ENCODE measurements around the gene PTPN7.
"Not testable (repeated sequence)": the region's sequence is repeated elsewhere in the genome, so short reads cannot be mapped to it uniquely, and the experiment has no call there.

The PTPN7 gene

DNA sequence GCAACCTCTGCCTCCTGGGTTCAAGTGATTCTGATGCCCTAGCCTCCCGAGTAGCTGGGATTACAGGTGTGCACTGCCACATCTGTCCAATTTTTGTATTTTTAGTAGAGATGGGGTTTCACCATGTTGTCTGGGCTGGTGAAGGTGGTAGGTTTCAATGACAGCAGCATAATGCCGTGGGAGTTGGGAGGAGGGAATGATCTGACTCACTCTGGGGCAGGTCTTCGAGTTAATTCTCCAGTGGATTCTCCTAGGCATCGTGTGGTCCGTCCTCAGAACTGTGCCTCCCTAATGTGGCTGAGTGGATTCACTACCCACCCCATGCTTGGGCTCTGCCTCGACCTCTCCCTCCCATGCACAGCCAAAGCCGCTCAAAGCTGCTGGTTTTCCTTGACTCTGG is 39.4 kb downstream of the PTPN7 start:
- H3K36me3 ChIP-seq (ENCODE audit: insufficient read depth, insufficient read length, low read length): no peaks in the 10 kb centered on the region
- TF ChIP-seq ZNF274 (IDR thresholded peaks at IDR 0.05; ENCODE audit: low read depth, low read length) (no peak), SUZ12 (IDR thresholded peaks at IDR 0.05; ENCODE audit: extremely low read depth, insufficient read depth, insufficient read length) (no peak)
- H3K9me3 ChIP-seq (ENCODE audit: insufficient read depth, low read length): no peaks in the 10 kb centered on the region
- no peak for DNase-seq (ENCODE audit: low read depth, low spot score)
- H3K4me1 ChIP-seq (ENCODE audit: insufficient read depth, insufficient read length): peaks cover 8% of the 10 kb centered on the region
- no peak overlapping the region for H3K9ac ChIP-seq (ENCODE audit: insufficient read length, low read depth)
- no peaks in the 10 kb centered on the region for H3K27me3 ChIP-seq (ENCODE audit: insufficient read depth, insufficient read length)
- H3K4me3 ChIP-seq (ENCODE audit: insufficient read length, low read depth): no peak overlapping the region

DNA sequence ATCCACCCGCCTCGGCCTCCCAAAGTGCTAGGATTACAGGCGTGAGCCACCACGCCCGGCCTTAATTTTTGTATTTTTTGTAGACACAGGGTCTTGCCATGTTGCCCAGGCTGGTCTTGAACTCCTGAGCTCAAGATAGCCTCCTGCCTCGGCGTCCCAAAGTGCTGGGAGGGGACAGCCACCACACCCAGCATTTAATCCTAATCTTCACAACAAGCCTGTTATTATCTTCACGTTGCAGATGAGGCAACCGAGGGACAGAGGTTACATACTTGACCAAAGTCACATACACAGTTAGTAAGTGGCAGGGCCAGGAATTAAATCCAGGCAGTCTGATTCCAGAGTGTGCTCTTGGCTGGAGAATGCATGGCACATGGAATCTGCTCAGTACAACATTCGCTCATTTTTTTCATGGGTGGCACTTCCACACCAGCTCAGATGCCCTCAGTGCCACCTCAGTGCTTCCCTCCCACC is 42.5 kb downstream of the PTPN7 start:
- H3K27me3 ChIP-seq (ENCODE audit: insufficient read depth, insufficient read length): no peaks in the 10 kb centered on the region
- H3K36me3 ChIP-seq (ENCODE audit: insufficient read depth, insufficient read length, low read length): no peaks in the 10 kb centered on the region
- no peak overlapping the region for H3K9ac ChIP-seq (ENCODE audit: insufficient read length, low read depth)
- H3K4me1 ChIP-seq (ENCODE audit: insufficient read depth, insufficient read length): peaks cover 4% of the 10 kb centered on the region
- no peak for TF ChIP-seq ZNF274 (IDR thresholded peaks at IDR 0.05; ENCODE audit: low read depth, low read length)
- no peak for TF ChIP-seq YY1 (IDR thresholded peaks at IDR 0.05; ENCODE audit: insufficient read depth, insufficient read length)
- TF ChIP-seq SUZ12 (IDR thresholded peaks at IDR 0.05; ENCODE audit: extremely low read depth, insufficient read depth, insufficient read length): no peak
- H3K4me3 ChIP-seq (ENCODE audit: insufficient read length, low read depth): no peak overlapping the region
- no peaks in the 10 kb centered on the region for H3K9me3 ChIP-seq (ENCODE audit: insufficient read depth, low read length)
- no peak for DNase-seq (ENCODE audit: low read depth, low spot score)

GRCh38 chr1:202116287-202116686 is 44.1 kb downstream of the PTPN7 start:
- no peaks in the 10 kb centered on the region for H3K36me3 ChIP-seq (ENCODE audit: insufficient read depth, insufficient read length, low read length)
- TF ChIP-seq YY1 (IDR thresholded peaks at IDR 0.05; ENCODE audit: insufficient read depth, insufficient read length): no peak
- TF ChIP-seq SUZ12 (IDR thresholded peaks at IDR 0.05; ENCODE audit: extremely low read depth, insufficient read depth, insufficient read length): no peak
- TF ChIP-seq ZNF274 (IDR thresholded peaks at IDR 0.05; ENCODE audit: low read depth, low read length): no peak
- H3K27me3 ChIP-seq (ENCODE audit: insufficient read depth, insufficient read length): no peaks in the 10 kb centered on the region
- DNase-seq (ENCODE audit: low read depth, low spot score): no peak
- no peak overlapping the region for H3K9ac ChIP-seq (ENCODE audit: insufficient read length, low read depth)
- H3K9me3 ChIP-seq (ENCODE audit: insufficient read depth, low read length): no peaks in the 10 kb centered on the region
- peaks cover 8% of the 10 kb centered on the region for H3K4me1 ChIP-seq (ENCODE audit: insufficient read depth, insufficient read length)
- H3K4me3 ChIP-seq (ENCODE audit: insufficient read length, low read depth): no peak overlapping the region

DNA sequence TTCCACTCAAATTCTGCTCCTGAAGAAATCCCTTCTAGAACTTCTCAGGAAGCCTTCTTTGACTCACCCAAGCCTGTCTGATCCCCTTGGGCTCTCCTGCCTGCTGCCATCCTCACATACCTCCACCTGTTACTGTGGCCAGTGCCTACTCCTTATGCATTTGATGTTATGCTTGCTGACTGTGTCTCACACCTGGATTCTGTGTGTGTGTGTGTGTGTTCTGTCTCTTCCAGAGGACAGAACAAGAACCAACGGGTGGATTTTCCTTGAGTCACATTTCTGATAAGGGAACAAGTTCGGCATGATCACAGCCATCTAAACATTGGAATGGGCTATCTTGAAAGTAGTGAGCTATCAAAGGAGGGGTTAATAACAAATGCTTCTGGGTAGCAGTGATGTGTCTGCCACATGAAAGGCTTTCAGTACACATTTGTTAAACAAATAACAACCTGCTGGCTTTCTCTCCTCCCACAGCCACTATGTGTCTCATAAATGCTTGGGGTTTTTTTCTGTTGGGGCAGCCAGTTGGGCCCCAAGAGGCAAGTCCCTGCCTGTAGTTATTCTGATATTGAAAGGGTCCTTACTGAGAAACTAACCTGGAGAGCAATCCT is 46.6 kb downstream of the PTPN7 start:
- H3K36me3 ChIP-seq (ENCODE audit: insufficient read depth, insufficient read length, low read length): no peaks in the 10 kb centered on the region
- no peaks in the 10 kb centered on the region for H3K9me3 ChIP-seq (ENCODE audit: insufficient read depth, low read length)
- H3K27me3 ChIP-seq (ENCODE audit: insufficient read depth, insufficient read length): no peaks in the 10 kb centered on the region
- H3K9ac ChIP-seq (ENCODE audit: insufficient read length, low read depth): no peak overlapping the region
- no peak overlapping the region for H3K4me3 ChIP-seq (ENCODE audit: insufficient read length, low read depth)
- H3K4me1 ChIP-seq (ENCODE audit: insufficient read depth, insufficient read length): peaks cover 14% of the 10 kb centered on the region
- no peak for TF ChIP-seq YY1 (IDR thresholded peaks at IDR 0.05; ENCODE audit: insufficient read depth, insufficient read length)
- no peak for DNase-seq (ENCODE audit: low read depth, low spot score)

- peaks cover 17% of the 10 kb centered on the region for H3K4me1 ChIP-seq (ENCODE audit: insufficient read depth, insufficient read length)
- no peak for TF ChIP-seq ZNF274 (IDR thresholded peaks at IDR 0.05; ENCODE audit: low read depth, low read length)
- TF ChIP-seq SUZ12 (IDR thresholded peaks at IDR 0.05; ENCODE audit: extremely low read depth, insufficient read depth, insufficient read length): no peak
- TF ChIP-seq YY1 (IDR thresholded peaks at IDR 0.05; ENCODE audit: insufficient read depth, insufficient read length): no peak
- no peak overlapping the region for H3K9ac ChIP-seq (ENCODE audit: insufficient read length, low read depth)
- H3K36me3 ChIP-seq (ENCODE audit: insufficient read depth, insufficient read length, low read length): no peaks in the 10 kb centered on the region
- no peaks in the 10 kb centered on the region for H3K27me3 ChIP-seq (ENCODE audit: insufficient read depth, insufficient read length)
- no peaks in the 10 kb centered on the region for H3K9me3 ChIP-seq (ENCODE audit: insufficient read depth, low read length)
- no peak for DNase-seq (ENCODE audit: low read depth, low spot score)
- H3K4me3 ChIP-seq (ENCODE audit: insufficient read length, low read depth): no peak overlapping the region
Measured at GRCh38 chr1:202112859-202113689, 47.3 kb downstream of the PTPN7 start.

GRCh38 chr1:202111589-202111988 is 48.8 kb downstream of the PTPN7 start:
- H3K36me3 ChIP-seq (ENCODE audit: insufficient read depth, insufficient read length, low read length); H3K4me3 ChIP-seq (ENCODE audit: insufficient read length, low read depth); H3K27me3 ChIP-seq (ENCODE audit: insufficient read depth, insufficient read length); H3K9ac ChIP-seq (ENCODE audit: insufficient read length, low read depth); DNase-seq (ENCODE audit: low read depth, low spot score); H3K9me3 ChIP-seq (ENCODE audit: insufficient read depth, low read length): not testable (repeated sequence)
- H3K4me1 ChIP-seq (ENCODE audit: insufficient read depth, insufficient read length): peaks cover 30% of the 10 kb centered on the region

- Histone ChIP-seq H3K9me3 (ENCODE audit: insufficient read depth, low read length) (no peaks in the 10 kb centered on the region), H3K4me3 (ENCODE audit: insufficient read length, low read depth) (no peak overlapping the region), H3K9ac (ENCODE audit: insufficient read length, low read depth) (no peak overlapping the region), H3K36me3 (ENCODE audit: insufficient read depth, insufficient read length, low read length) (no peaks in the 10 kb centered on the region), H3K27me3 (ENCODE audit: insufficient read depth, insufficient read length) (no peaks in the 10 kb centered on the region), H3K4me1 (ENCODE audit: insufficient read depth, insufficient read length) (peaks cover 35% of the 10 kb centered on the region)
- TF ChIP-seq ZNF274 (IDR thresholded peaks at IDR 0.05; ENCODE audit: low read depth, low read length): no peak
- no peak for TF ChIP-seq YY1 (IDR thresholded peaks at IDR 0.05; ENCODE audit: insufficient read depth, insufficient read length)
- TF ChIP-seq SUZ12 (IDR thresholded peaks at IDR 0.05; ENCODE audit: extremely low read depth, insufficient read depth, insufficient read length): no peak
- no peak for DNase-seq (ENCODE audit: low read depth, low spot score)
Measured at GRCh38 chr1:202110977-202111376, 49.4 kb downstream of the PTPN7 start.

All from NT2/D1 (cell line).